Neural progenitor cell (in vitro differentiated cells): ENCODE results near the gene CACNA2D4. TPM values are rescaled to one million over a fixed set of nuclear protein-coding genes. Genes with fewer than 3 reads are reported as not detected.

ENCODE experiments used
- DNase-seq: peaks from one replicate; pipeline ENCODE4 v3.0.0-alpha.2; 2016; ENCODE audit warnings: low spot score
- H2AFZ ChIP-seq: fragments of 200-600 bp; sonication (generic); replicated peaks from 2 replicates; pipeline ENCODE4 v1.6.1; 2016; ENCODE audit warnings: antibody characterized with exemption
- H3F3A ChIP-seq: fragments of 200-600 bp; sonication (generic); 2 replicates; pipeline ENCODE4 v1.6.1; 2016; ENCODE audit warnings: antibody characterized with exemption, low read depth
- H3K27ac ChIP-seq: fragments of 200-600 bp; sonication (generic); 2 replicates; pipeline ENCODE4 v1.5.1; 2016; ENCODE audit warnings: mild to moderate bottlenecking
- H3K27me3 ChIP-seq: fragments of 200-600 bp; sonication (generic); 2 replicates; pipeline ENCODE4 v1.6.1; 2016; ENCODE audit warnings: mild to moderate bottlenecking, moderate library complexity
- H3K36me3 ChIP-seq: fragments of 200-600 bp; sonication (generic); 2 replicates; pipeline ENCODE4 v1.5.1; 2016
- H3K4me1 ChIP-seq: fragments of 200-600 bp; sonication (generic); 2 replicates; pipeline ENCODE4 v1.6.1; 2016; ENCODE audit warnings: mixed run types
- H3K4me2 ChIP-seq: fragments of 200-600 bp; sonication (generic); 2 replicates; pipeline ENCODE4 v1.6.1; 2016
- H3K4me3 ChIP-seq: fragments of 200-600 bp; sonication (generic); 2 replicates; pipeline ENCODE4 v1.5.1; 2016
- H3K79me2 ChIP-seq: fragments of 200-600 bp; sonication (generic); 2 replicates; pipeline ENCODE4 v1.6.1; 2016; ENCODE audit warnings: low read depth
- H3K9ac ChIP-seq: fragments of 200-600 bp; sonication (generic); 2 replicates; pipeline ENCODE4 v1.6.1; 2016
- H3K9me3 ChIP-seq: fragments of 200-600 bp; sonication (generic); 2 replicates; pipeline ENCODE4 v1.5.1; 2016; ENCODE audit warnings: low read depth
- H4K20me1 ChIP-seq: fragments of 200-600 bp; sonication (generic); 2 replicates; pipeline ENCODE4 v1.6.1; 2016; ENCODE audit warnings: low read depth
- H3K27ac Mint-ChIP-seq: 3 replicates; pipeline ENCODE4 v1.8.0; 2021; ENCODE audit warnings: mixed read lengths
- H3K27me3 Mint-ChIP-seq: 2 replicates; pipeline ENCODE4 v1.8.0; 2022; ENCODE audit warnings: low read depth, mild to moderate bottlenecking, inconsistent platforms, moderate library complexity, mixed read lengths; ENCODE audit not compliant: insufficient read depth
- H3K36me3 Mint-ChIP-seq: 3 replicates; pipeline ENCODE4 v1.8.0; 2021; ENCODE audit warnings: mixed read lengths
- H3K4me1 Mint-ChIP-seq: 3 replicates; pipeline ENCODE4 v1.8.0; 2021; ENCODE audit warnings: mixed read lengths
- H3K4me3 Mint-ChIP-seq: 3 replicates; pipeline ENCODE4 v1.8.0; 2021; ENCODE audit warnings: mild to moderate bottlenecking, moderate library complexity, mixed read lengths
- H3K9me3 Mint-ChIP-seq: 3 replicates; pipeline ENCODE4 v1.8.0; 2020; ENCODE audit warnings: mixed read lengths
- CTCF ChIP-seq: fragments of 200-600 bp; sonication (generic); IDR thresholded peaks from 2 replicates; pipeline ENCODE4 v1.5.1; 2017; ENCODE audit warnings: antibody characterized with exemption, mild to moderate bottlenecking
- EZH2 ChIP-seq: fragments of 200-600 bp; sonication (generic); IDR thresholded peaks from 2 replicates; pipeline ENCODE4 v1.6.1; 2017; ENCODE audit warnings: antibody characterized with exemption, mild to moderate bottlenecking, moderate library complexity
- EZH2phosphoT487 ChIP-seq: fragments of 200-600 bp; sonication (generic); IDR thresholded peaks from 2 replicates; pipeline ENCODE4 v1.6.1; 2017; ENCODE audit warnings: antibody characterized with exemption
- total RNA-seq: library from RNA; depleted of rRNA; stranded (reverse); fragments of >200 nt; gene quantifications from 2 replicates; pipeline ENCODE4 v1.2.3, GENCODE V29; 2015; ENCODE audit warnings: low replicate concordance

CACNA2D4 gene
- total RNA-seq, 1 donor from 2014 or later: 3.0 TPM

- Mint-ChIP-seq H3K27ac (no peak overlapping the region), H3K27me3 (peaks cover 7% of the 10 kb centered on the region), H3K9me3 (peaks cover 2% of the 10 kb centered on the region), H3K36me3 (no peaks in the 10 kb centered on the region), H3K4me1 (peaks cover 3% of the 10 kb centered on the region), H3K4me3 (no peak overlapping the region)
- Histone ChIP-seq H4K20me1 (no peaks in the 10 kb centered on the region), H3K36me3 (no peaks in the 10 kb centered on the region), H3K9me3 (no peaks in the 10 kb centered on the region), H3K4me1 (peaks cover 7% of the 10 kb centered on the region), H2AFZ (no peak overlapping the region), H3K79me2 (no peaks in the 10 kb centered on the region), H3K4me3 (no peak overlapping the region), H3K27ac (no peak overlapping the region), H3F3A (no peaks in the 10 kb centered on the region), H3K9ac (no peak overlapping the region), H3K27me3 (no peaks in the 10 kb centered on the region), H3K4me2 (no peak overlapping the region)
- DNase-seq: no peak
- no peak for TF ChIP-seq CTCF
- no peak for TF ChIP-seq EZH2
- TF ChIP-seq EZH2phosphoT487: no peak
Observed at GRCh38 chr12:1882405-1882804, 36.0 kb downstream of the CACNA2D4 start.

- H3K27ac ChIP-seq: no peak overlapping the region
- H3K9me3 ChIP-seq: no peaks in the 10 kb centered on the region
- Mint-ChIP-seq H3K9me3 (no peaks in the 10 kb centered on the region), H3K4me1 (peaks cover 3% of the 10 kb centered on the region), H3K36me3 (no peaks in the 10 kb centered on the region), H3K27me3 (peaks cover 7% of the 10 kb centered on the region), H3K4me3 (no peak overlapping the region), H3K27ac (no peak overlapping the region)
- no peak overlapping the region for H3K9ac ChIP-seq
- DNase-seq: no peak
- H3K4me3 ChIP-seq: no peak overlapping the region
- H3K36me3 ChIP-seq: no peaks in the 10 kb centered on the region
- H3K27me3 ChIP-seq: no peaks in the 10 kb centered on the region
- no peak overlapping the region for H2AFZ ChIP-seq
- peaks cover 6% of the 10 kb centered on the region for H3K4me1 ChIP-seq
- no peaks in the 10 kb centered on the region for H3K79me2 ChIP-seq
- TF ChIP-seq CTCF (no peak), EZH2phosphoT487 (no peak), EZH2 (no peak)
- no peaks in the 10 kb centered on the region for H4K20me1 ChIP-seq
- no peak overlapping the region for H3K4me2 ChIP-seq
- H3F3A ChIP-seq: no peaks in the 10 kb centered on the region
Observed at GRCh38 chr12:1881936-1882335, 36.5 kb downstream of the CACNA2D4 start.

GRCh38 chr12:1881301-1881700 lies 37.2 kb downstream of the CACNA2D4 start:
- no peak overlapping the region for H3K9ac ChIP-seq
- no peaks in the 10 kb centered on the region for H4K20me1 ChIP-seq
- Mint-ChIP-seq H3K4me3 (no peak overlapping the region), H3K27me3 (peaks cover 5% of the 10 kb centered on the region), H3K27ac (no peak overlapping the region), H3K9me3 (no peaks in the 10 kb centered on the region), H3K36me3 (no peaks in the 10 kb centered on the region), H3K4me1 (no peaks in the 10 kb centered on the region)
- H3K9me3 ChIP-seq: no peaks in the 10 kb centered on the region
- TF ChIP-seq EZH2phosphoT487 (no peak), EZH2 (no peak), CTCF (no peak)
- H3F3A ChIP-seq: no peaks in the 10 kb centered on the region
- no peak for DNase-seq
- no peaks in the 10 kb centered on the region for H3K79me2 ChIP-seq
- no peak overlapping the region for H2AFZ ChIP-seq
- no peak overlapping the region for H3K4me3 ChIP-seq
- H3K27me3 ChIP-seq: no peaks in the 10 kb centered on the region
- no peak overlapping the region for H3K4me2 ChIP-seq
- no peak overlapping the region for H3K27ac ChIP-seq
- H3K4me1 ChIP-seq: no peaks in the 10 kb centered on the region
- no peaks in the 10 kb centered on the region for H3K36me3 ChIP-seq

GRCh38 chr12:1880876-1881275 lies 37.6 kb downstream of the CACNA2D4 start:
- TF ChIP-seq EZH2phosphoT487 (no peak), EZH2 (no peak), CTCF (no peak)
- H3K9me3 Mint-ChIP-seq: no peaks in the 10 kb centered on the region
- H3K36me3 ChIP-seq: no peaks in the 10 kb centered on the region
- H3K27ac Mint-ChIP-seq: no peak overlapping the region
- H3K4me2 ChIP-seq: no peak overlapping the region
- no peaks in the 10 kb centered on the region for H3K4me1 ChIP-seq
- no peaks in the 10 kb centered on the region for H3F3A ChIP-seq
- H3K27ac ChIP-seq: no peak overlapping the region
- DNase-seq: no peak
- H3K36me3 Mint-ChIP-seq: no peaks in the 10 kb centered on the region
- no peaks in the 10 kb centered on the region for H3K4me1 Mint-ChIP-seq
- no peaks in the 10 kb centered on the region for H4K20me1 ChIP-seq
- no peaks in the 10 kb centered on the region for H3K79me2 ChIP-seq
- H3K27me3 ChIP-seq: no peaks in the 10 kb centered on the region
- H3K9me3 ChIP-seq: no peaks in the 10 kb centered on the region
- H3K9ac ChIP-seq: no peak overlapping the region
- no peak overlapping the region for H3K4me3 ChIP-seq
- H3K27me3 Mint-ChIP-seq: peaks cover 5% of the 10 kb centered on the region
- H3K4me3 Mint-ChIP-seq: no peak overlapping the region
- no peak overlapping the region for H2AFZ ChIP-seq
